Lower lobe of right lung (tissue), 2 donors: ENCODE measurements around the gene CNTN4. TPM values are rescaled to one million over a fixed set of nuclear protein-coding genes. Genes with fewer than 3 reads are reported as not detected.
A peak's percentile ranks its signal among the peaks of the same experiment; 100 is the strongest.
"Not testable (repeated sequence)": the region's sequence is repeated elsewhere in the genome, so short reads cannot be mapped to it uniquely, and the experiment has no call there.

Experiments used
- ATAC-seq, 2 donors: fragments of 200-7000 bp; cut with Tn5 transposase; one replicate each; pipeline ENCODE4 v1.9.1; 2020 to 2022; ENCODE audit warnings: mild to moderate bottlenecking in 2 of 2, moderate library complexity in 2 of 2
- DNase-seq: peaks from one replicate; pipeline ENCODE4 v3.0.0-alpha.2; 2020
- H3K27ac ChIP-seq: fragments of 200-600 bp; one replicate; pipeline ENCODE4 v1.8.0; 2022
- H3K27me3 ChIP-seq: fragments of 200-600 bp; one replicate; pipeline ENCODE4 v1.8.0; 2022; ENCODE audit warnings: low read depth
- H3K36me3 ChIP-seq: fragments of 200-600 bp; one replicate; pipeline ENCODE4 v1.8.0; 2022; ENCODE audit warnings: mild to moderate bottlenecking
- H3K4me1 ChIP-seq: fragments of 200-600 bp; one replicate; pipeline ENCODE4 v1.8.0; 2022
- H3K4me3 ChIP-seq: fragments of 200-600 bp; one replicate; pipeline ENCODE4 v1.8.0; 2022; ENCODE audit warnings: mild to moderate bottlenecking
- H3K9me3 ChIP-seq: fragments of 200-600 bp; one replicate; pipeline ENCODE4 v1.8.0; 2022
- intact Hi-C: fragments of 100-400 bp; cut with DNase I; formaldehyde crosslinking; loops from one replicate; pipeline ENCODE4 v1.11.0; 2022
- long read RNA-seq: library from polyadenylated mRNA; unstranded; transcript quantifications from one replicate; pipeline ENCODE4 v2.0.0, GENCODE V29; 2021
- total RNA-seq: library from RNA; stranded (reverse); fragmentation: NEBNext Ultra II Directional; extraction: Animal tissue kit (Norgen Biotek cat#: 25700); gene quantifications from one replicate; pipeline ENCODE4 v1.2.1, GENCODE V29; 2021
- TF ChIP-seq, protein P1 (sequence below): fragments of 200-600 bp; IDR thresholded peaks from one replicate; pipeline ENCODE4 v1.8.0; 2022; ENCODE audit warnings: antibody characterized with exemption, mild to moderate bottlenecking
- donor health status: DM: no; HTN: yes; CAD: no; lungs with severe emphysema.

The CNTN4 gene
- total RNA-seq, result 10.4 TPM
- long read RNA-seq, partial matches to known transcripts, result 3 of 6 reads
- long read RNA-seq, other reads (novel, unspliced or antisense), result 3 of 6 reads

DNA sequence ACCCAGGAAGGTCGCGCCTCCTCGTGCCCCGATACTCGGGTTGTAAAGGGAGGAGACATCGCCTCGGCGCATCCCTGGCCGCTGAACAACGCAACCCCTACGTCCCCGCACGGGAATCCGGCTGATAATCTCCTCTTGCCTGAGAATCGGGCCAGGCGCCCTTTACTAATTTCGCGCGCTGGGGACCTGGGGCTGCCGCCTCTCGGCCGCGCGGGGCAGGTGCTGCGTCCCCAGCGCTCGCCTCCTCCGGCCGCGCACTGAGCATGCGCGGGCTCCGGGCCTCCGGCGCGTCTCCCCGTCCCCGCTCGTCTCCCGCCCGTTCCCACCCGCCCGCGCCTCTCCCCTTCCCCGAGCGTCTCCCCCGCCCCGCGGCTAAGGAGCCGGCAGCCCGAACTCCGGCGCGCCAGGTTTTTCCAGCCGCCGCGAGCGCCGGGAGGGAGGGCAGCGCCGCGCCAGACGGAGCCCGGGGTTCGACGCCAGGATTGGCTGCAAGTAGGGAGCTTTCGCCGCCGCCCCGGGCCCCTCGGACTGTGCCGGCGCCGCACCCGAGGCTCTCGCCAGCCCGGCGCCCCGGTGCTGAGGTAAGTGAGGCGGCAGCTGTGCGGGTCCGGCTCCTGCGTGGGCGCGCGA, at the start of gene CNTN4:
Gene CNTN4 (plus strand): TSS at position 469 of the 630 bp plus-strand sequence.
- H3K27ac ChIP-seq, result peak within 1 kb of the TSS; percentile 72
- no peaks in the 10 kb centered on the region for H3K36me3 ChIP-seq
- H3K27me3 ChIP-seq, result peaks cover 18% of the 10 kb centered on the region
- no peaks in the 10 kb centered on the region for H3K9me3 ChIP-seq
- TF ChIP-seq, protein P1, sequence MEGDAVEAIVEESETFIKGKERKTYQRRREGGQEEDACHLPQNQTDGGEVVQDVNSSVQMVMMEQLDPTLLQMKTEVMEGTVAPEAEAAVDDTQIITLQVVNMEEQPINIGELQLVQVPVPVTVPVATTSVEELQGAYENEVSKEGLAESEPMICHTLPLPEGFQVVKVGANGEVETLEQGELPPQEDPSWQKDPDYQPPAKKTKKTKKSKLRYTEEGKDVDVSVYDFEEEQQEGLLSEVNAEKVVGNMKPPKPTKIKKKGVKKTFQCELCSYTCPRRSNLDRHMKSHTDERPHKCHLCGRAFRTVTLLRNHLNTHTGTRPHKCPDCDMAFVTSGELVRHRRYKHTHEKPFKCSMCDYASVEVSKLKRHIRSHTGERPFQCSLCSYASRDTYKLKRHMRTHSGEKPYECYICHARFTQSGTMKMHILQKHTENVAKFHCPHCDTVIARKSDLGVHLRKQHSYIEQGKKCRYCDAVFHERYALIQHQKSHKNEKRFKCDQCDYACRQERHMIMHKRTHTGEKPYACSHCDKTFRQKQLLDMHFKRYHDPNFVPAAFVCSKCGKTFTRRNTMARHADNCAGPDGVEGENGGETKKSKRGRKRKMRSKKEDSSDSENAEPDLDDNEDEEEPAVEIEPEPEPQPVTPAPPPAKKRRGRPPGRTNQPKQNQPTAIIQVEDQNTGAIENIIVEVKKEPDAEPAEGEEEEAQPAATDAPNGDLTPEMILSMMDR, result peak; percentile 20
- H3K4me1 ChIP-seq, result no peaks in the 10 kb centered on the region
- peak within 1 kb of the TSS; percentile 58 for H3K4me3 ChIP-seq
- ATAC-seq (peak; percentile 95 to 96), DNase-seq (peak; percentile 82)
- intact Hi-C loops, result no loop called here

DNA sequence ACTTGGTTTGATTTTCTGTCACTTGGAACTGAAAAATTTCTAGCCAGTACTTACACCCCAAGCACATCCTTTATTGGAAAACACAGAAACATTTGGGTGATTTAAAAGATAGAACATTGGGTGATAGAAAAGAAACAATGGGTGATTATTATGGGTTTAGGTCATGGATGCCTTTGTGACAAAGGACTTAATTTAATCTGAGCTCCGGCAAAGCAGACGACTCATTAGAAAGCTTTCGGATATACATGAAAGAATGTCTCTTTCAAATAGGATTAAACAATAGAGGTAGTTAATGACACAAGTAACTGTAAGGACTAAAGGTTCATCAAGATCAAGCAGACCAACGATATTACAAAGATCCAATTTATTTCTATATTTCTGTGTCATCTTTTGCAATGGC, 37.3 kb upstream of the CNTN4 start:
- intact Hi-C loops, result no loop called here
- Histone ChIP-seq H3K9me3 (no peaks in the 10 kb centered on the region), H3K4me3 (no peak overlapping the region), H3K27ac (no peak overlapping the region), H3K36me3 (no peaks in the 10 kb centered on the region), H3K4me1 (no peaks in the 10 kb centered on the region), H3K27me3 (no peaks in the 10 kb centered on the region)
- TF ChIP-seq, protein P1, result no peak
- DNase-seq, result no peak
- ATAC-seq, result no peak

DNA sequence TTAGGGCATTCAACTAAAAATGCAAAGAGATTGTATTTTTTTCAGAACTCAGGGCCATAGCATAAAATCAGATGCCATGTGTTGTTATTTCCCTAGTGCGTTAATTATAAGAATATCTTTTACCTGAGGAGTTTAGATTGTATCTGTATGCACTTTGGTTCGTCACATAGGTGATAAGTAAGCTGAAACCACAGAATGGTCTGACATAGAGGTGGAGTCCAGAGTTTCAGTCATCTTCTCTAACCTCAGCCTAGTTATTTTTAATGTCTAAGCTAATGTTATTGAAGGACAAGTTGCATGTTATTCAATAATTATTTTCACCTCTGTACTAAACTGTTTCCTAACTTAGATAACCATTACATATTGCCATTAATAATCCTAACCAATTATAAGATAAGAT, 27.1 kb upstream of the CNTN4 start:
- Histone ChIP-seq H3K36me3 (no peaks in the 10 kb centered on the region), H3K27me3 (no peaks in the 10 kb centered on the region), H3K4me3 (no peak overlapping the region), H3K27ac (no peak overlapping the region), H3K4me1 (no peaks in the 10 kb centered on the region), H3K9me3 (no peaks in the 10 kb centered on the region)
- no peak for DNase-seq
- TF ChIP-seq, protein P1, result no peak
- no peak for ATAC-seq
- intact Hi-C loops, result no loop called here

DNA sequence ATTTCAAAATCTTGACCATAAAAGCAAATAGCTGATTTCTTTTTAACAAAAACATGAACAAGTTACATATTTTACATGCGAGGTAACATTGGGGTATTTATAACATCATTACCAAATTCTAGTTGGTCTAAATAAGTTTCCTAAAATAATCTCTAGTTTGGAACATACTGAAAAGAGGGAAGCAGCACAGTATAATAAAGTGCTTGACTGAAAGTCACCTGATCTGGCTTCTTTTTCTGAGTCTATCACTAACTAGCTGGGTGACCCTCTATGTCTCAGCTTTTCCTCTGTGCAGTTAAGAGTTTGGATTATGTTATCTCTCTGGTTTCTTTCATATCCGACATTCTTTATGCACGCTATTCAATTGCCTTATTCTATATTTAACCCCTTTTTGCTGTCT, 19.8 kb upstream of the CNTN4 start:
- Histone ChIP-seq H3K36me3 (no peaks in the 10 kb centered on the region), H3K4me3 (no peak overlapping the region), H3K27me3 (no peaks in the 10 kb centered on the region), H3K27ac (no peak overlapping the region), H3K9me3 (no peaks in the 10 kb centered on the region), H3K4me1 (no peaks in the 10 kb centered on the region)
- intact Hi-C loops, result no loop called here
- TF ChIP-seq, protein P1, result no peak
- DNase-seq (no peak), ATAC-seq (no peak)

DNA sequence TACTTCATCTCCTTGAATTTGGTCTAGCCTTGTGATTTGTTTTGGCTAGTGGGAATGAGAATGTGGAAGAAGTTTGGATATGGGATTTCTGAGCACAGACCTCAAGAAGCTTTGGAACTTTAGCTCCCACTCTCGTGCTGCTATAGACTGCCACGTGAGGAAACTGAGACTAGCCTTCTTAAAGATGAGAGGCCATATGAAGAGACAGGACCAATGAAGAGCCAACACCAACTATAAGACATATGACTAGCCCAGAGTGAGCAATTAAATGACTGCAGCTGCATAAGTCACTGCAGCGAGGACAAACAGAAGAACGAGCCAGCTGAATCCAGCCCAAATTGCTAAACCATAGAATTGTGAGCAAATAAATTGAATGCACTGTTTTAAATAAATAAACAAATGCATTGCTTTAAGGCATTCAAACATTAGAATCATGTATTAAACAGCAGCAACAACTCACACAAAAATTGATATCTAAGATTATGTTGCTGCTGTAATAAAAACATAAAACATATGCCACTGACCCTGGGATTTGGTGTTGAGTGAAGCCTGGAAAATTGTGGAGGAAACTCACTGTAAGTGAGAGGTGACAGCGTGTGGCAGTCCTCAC, 15.7 kb upstream of the CNTN4 start:
- ATAC-seq (no peak), DNase-seq (no peak)
- no peak overlapping the region for H3K4me3 ChIP-seq
- no peak overlapping the region for H3K27ac ChIP-seq
- H3K9me3 ChIP-seq, result no peaks in the 10 kb centered on the region
- intact Hi-C loops, result no loop called here
- TF ChIP-seq, protein P1, result no peak
- no peaks in the 10 kb centered on the region for H3K27me3 ChIP-seq
- no peaks in the 10 kb centered on the region for H3K4me1 ChIP-seq
- H3K36me3 ChIP-seq, result no peaks in the 10 kb centered on the region

DNA sequence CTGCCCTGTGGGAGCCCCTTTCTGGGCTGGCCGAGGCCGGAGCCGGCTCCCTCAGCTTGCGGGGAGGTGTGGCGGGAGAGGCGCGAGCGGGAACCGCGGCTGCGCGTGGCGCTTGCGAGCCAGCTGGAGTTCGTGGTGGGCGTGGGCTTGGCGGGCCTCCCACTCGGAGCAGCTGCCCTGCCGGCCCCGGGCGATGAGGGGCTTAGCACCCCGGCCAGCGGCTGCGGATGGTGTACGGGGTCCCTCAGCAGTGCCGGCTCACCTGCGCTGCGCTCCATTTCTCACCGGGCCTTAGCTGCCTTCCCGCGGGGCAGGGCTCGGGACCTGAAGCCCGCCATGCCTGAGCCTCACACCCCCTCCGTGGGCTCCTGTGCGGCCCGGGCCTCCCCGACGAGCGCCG, 15.1 kb upstream of the CNTN4 start:
- H3K36me3 ChIP-seq, H3K27me3 ChIP-seq, intact Hi-C loops, H3K9me3 ChIP-seq, H3K27ac ChIP-seq, DNase-seq, H3K4me3 ChIP-seq, H3K4me1 ChIP-seq, ATAC-seq: not testable (repeated sequence)
